ENCODE data around the gene SHLD1.
"Not testable (repeated sequence)": the region's sequence is repeated elsewhere in the genome, so short reads cannot be mapped to it uniquely, and the experiment has no call there.

Gene SHLD1

GRCh38 chr20:5735845-5736510 is 14.2 kb upstream of the SHLD1 start:
- no peak for DNase-seq (ENCODE audit: low read depth)

DNA sequence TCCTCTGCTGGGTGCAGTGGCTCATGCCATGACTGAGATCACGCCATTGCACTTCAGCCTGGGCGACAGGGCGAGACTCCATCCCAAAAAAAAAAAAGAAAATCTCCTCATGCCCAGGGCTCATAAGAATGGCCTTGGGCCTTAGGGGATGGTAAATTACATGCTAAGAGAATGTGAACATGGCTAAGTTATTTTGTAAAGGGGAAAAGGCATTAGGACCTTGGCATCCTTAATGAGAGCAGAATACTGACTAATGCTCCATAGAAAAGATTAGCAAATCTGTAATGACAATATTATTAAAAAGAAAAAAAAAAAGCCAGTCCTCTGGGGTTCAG is 12.6 kb upstream of the SHLD1 start:
- no peak for DNase-seq (ENCODE audit: low read depth)

DNA sequence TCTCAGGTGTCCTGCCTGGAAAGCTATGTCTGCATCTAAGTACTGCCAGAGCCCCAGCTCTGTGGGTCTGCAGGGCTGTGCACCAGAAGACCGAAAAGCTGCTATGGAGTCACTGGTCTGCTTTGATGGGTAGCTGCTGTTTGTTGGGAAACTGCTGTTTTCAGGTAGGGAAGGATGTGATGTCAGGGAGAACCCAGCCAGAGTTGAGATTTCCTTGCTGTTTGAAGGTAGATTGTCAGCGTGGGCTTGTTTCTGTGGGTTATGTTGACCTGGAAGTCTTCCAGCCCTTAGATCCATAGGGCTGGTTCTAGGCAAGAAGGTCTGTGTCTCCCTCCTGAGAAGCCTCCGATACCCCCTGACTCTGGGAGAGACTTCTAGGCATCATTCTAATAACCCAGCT is 12.2 kb upstream of the SHLD1 start:
- no peak for DNase-seq (ENCODE audit: low read depth)

- DNase-seq (ENCODE audit: low read depth), result not testable (repeated sequence)
Measured at GRCh38 chr20:5740643-5741042, 9.6 kb upstream of the SHLD1 start.

DNA sequence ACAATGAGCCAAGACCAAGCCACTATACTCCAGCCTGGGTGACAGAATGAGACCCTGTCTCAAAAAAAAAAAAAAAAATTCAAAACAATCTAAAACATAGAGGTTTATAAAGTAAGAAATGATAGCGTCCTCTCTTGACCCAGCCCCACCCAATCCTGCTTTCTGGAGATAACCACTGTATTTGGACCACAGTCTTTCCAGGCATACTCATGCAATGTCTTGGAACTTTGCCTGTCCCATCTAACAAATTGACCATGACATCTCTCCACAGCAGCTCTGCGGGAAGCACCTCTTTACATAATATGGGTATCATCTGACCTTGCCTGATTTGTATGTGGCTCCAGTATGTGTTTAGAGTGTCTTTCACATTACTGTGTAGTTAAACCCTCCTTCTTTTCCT is 9.1 kb upstream of the SHLD1 start:
- DNase-seq (ENCODE audit: low read depth), result no peak

DNA sequence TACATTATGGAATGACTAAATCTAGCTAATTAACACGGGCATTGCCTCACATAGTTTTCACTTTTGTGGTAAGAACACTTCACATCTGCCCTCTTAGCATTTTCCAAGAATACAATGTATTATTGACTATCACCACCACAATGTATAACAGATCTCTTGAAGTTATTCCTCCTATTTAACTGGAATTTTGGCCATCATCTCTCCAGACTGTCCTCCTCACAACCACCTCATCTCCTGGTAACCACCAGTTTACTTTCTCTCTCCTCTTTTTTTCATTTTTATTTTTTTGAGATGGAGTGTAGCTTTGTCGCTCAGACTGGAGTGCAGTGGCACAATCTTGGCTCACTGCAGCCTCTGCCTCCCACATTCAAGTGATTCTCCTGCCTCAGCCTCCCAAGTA is 8.2 kb upstream of the SHLD1 start:
- DNase-seq (ENCODE audit: low read depth), result no peak

DNA sequence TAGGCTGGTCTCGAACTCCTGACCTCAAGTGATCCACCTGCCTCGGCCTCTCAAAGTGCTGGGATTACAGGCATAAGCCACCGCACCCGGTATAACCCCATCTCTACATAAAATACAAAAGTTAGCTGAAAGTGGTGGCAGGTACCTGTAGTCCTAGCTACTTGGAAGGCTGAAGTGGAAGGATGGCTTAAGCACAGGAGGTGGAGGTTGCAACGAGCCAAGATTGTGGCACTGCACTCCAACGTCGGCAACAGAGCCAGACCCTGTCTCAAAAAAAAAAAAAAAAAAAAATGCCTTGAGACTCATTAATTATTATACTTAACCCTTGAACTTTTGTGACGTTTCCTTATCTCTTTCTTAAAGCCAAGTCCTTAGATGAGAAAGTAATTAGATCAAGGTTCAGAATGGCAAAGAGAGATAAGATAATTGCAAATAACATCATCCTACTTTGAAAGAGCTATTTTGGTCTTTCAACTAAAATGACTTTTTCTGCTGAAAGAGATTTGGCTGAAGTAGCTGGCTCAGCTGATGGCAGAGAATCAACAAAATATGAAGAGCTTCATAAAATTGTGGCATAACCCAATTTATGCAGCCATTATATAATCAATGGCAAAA is 4.7 kb upstream of the SHLD1 start:
- DNase-seq (ENCODE audit: low read depth), result no peak

DNA sequence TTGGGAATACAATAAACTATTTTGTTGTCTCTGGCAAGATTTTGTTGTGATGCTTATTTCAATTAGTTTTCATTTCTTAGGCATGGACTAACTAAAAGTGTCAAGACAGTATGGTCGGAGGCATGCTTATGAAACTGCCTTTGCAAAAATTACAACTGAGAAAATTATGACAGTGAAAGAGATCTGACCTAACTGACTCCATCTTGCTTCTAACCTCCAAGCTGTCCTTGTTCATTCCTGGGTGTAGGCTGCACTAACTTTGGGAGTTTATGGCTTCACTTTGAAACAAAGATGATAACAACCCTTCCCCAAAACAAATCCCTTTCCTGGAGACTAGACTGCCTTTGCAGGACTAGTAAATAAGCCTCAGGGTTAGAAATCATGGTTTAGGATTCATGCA is 4.1 kb upstream of the SHLD1 start:
- DNase-seq (ENCODE audit: low read depth), result no peak

DNA sequence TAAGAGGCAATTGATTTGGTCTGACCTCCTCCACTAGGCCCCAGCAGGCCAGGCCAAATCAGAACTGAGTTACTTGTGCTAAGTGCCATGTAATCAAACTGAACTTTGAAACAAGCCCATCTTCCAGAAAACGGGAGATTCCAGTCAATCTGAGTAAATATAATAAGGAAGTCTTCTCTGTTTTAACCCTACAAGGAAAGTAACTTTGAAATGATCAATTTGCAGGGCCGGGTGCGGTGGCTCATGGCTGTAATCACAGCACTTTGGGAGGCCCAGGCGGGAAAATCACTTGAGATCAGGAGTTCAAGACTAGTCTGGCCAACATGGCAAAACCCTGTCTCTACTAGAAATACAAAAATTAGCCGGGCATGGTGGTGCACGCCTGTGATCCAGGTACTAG is 2.0 kb upstream of the SHLD1 start:
- DNase-seq (ENCODE audit: low read depth), result no peak

- not testable (repeated sequence) for DNase-seq (ENCODE audit: low read depth)
Measured at GRCh38 chr20:5749512-5749951, 669 bp upstream of the SHLD1 start.

DNA sequence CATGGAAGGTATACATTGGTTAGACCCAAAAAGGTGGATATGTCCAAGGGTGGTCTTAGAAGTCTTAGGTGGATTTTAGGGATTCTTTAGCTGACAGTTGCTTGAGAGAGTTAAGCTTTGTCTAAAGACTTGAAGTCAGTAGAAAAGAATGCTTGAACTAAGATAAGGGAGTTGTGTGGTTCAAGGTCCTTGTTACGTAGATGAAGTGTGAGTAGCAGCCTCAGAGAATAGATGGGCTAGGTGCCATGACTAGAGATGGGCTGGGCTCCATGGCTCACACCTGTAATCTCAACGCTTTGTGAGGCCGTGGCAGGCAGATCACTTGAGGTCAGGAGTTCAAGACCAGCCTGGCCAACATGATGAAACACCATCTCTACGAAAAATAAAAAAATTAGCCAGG is 1.7 kb downstream of the SHLD1 start:
- no peak for DNase-seq (ENCODE audit: low read depth)

GRCh38 chr20:5753814-5754213 is 3.6 kb downstream of the SHLD1 start:
- DNase-seq (ENCODE audit: low read depth), result no peak

DNA sequence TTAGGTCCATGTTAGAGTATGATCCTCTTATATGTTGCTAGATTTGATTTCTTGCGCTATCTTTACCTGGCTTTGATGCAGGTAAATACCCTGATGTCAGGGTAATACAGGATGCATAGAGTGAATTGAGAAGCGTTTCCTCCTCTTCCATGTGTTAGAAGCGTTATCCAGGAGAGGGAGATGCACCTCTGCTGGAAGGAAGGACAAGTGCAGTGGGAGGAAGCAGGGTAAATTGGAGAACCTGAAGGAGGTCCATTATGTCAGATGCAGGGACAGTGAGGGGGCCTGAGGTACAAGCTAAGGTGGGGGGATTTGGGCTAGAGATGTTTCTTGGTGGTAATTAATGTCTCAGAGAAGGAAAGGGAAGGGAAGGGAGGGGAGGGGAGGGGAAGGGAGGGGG is 7.7 kb downstream of the SHLD1 start:
- no peak for DNase-seq (ENCODE audit: low read depth)

DNA sequence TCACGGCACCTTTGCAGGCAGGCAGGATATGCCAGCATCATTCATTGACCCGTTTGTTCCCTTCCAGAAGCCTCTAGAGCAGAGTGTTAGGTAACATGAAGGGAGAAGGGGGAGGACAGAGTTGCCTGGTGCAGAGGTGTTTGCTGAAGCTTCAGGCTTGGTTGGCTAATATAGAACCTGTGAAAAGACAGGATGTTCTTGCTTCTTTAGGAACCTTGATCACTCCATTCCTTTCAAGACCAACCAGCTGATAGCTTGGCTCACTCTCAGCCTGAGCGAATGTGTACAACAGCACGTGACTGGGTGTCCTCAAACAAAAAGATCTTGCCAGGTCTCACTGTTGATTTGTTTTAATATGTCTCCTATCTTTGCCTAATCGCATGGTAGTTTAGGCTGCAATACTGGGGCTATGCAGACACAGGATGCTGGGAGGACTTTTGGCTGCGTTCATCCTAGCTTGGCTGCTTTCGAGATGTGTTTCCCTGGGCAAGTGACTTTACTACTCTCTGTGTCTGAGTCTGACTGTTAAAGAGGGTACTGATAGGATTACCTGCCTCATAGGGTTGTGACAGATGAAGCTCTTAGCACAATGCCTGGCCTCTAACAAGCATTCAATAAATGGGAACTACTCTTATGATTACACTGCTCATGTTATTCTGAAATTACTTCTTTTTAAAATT is 16.0 kb downstream of the SHLD1 start:
- DNase-seq (ENCODE audit: low read depth), result no peak

DNA sequence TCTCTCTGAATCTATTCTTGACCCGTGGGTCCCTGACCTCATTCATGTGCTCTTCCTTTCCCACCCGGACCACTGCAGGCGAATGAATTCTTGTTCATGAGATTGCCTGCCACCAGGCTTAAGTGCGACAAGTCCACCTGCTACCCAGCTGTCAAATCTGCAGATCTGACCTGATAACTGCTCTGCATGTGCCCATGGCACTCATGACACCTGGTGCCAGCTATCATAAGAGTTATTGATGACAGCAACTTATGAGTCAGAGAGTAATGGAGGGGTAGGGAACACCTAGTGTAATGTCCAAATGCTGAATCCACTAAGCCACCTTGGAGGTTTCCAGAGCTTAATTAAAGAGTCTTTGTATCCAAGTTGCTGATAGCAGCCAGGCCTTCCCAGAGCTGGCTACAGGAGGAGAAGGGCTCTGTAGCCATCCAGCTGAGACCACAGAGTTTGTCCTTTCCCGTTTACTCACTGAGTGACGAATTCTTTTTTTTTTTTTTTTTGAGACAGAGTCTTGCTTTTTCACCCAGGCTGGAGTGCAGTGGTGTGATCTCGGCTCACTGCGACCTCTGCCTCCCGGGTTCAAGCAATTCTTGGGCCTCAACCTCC is 17.4 kb downstream of the SHLD1 start:
- DNase-seq (ENCODE audit: low read depth), result no peak

DNA sequence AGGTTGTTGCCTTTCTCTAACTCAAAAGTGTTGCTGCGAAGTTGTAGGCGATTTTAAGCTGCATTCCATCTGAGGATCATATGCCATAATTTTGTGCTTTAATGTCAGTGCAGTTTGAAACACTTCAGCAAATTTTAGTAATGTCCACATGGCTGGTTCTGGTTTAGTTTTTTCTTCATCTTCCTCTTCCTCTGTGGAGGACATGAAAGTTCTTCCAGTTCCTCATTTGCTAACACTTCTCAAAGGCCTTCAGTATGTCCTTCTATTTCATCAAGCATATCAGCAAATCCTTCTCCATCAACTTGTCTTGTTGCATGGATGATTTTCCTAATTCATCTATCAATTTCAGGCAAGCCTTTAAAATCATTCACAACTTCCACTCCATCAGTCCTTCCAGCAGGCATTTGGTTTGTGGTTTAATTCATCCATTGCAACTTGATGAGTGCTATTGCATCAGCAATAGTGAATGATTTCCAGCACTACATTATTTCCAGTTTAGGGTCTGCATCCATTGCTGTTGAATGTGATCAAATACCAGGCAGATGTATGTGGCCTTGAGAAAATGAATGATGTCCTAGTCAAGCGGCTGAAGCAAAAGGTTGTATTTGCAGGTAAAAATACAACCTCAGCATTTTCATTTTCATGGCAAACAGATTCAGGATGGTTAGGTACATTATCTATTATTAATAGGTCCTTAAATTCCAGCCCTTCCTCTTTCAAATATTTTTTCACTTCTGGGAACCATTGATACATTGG is 20.2 kb downstream of the SHLD1 start:
- DNase-seq (ENCODE audit: low read depth), result no peak

DNA sequence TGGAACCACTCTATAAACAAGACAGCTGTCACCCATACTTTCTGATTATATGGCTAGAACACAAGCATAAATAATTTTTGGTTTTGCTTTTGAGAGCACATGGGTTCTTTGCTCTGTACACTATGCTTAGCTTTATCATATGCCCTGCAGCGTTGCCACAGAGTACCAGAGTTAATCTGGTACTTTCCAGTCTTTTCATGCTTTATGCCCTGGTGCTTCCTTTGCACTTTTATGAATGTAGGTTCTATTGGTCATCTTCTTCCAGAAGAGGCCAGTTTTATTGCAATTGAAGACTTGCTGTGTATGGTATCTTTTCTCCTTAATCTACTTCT is 20.8 kb downstream of the SHLD1 start:
- DNase-seq (ENCODE audit: low read depth), result no peak

- DNase-seq (ENCODE audit: low read depth), result no peak
Measured at GRCh38 chr20:5772704-5773103, 22.5 kb downstream of the SHLD1 start.

- DNase-seq (ENCODE audit: low read depth), result no peak
Measured at GRCh38 chr20:5773589-5773988, 23.4 kb downstream of the SHLD1 start.

DNA sequence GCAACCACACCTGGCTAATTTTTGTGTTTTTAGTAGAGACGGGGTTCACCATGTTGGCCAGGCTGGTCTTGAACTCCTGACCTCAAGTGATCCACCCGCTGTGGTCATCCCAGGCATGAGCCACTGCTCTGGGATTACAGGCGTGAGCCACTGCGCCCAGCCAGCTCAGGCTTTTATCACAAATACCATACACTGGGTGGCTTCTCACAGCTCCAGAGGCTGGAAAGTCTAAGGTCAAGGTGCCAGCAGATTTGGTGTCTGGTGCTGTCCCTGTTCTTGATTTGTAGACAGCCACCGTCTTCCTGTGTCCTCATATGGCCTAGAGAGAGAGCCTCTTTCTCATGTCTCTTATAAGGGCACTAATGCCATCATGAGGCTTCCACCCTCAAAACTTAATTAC is 25.9 kb downstream of the SHLD1 start:
- no peak for DNase-seq (ENCODE audit: low read depth)

DNA sequence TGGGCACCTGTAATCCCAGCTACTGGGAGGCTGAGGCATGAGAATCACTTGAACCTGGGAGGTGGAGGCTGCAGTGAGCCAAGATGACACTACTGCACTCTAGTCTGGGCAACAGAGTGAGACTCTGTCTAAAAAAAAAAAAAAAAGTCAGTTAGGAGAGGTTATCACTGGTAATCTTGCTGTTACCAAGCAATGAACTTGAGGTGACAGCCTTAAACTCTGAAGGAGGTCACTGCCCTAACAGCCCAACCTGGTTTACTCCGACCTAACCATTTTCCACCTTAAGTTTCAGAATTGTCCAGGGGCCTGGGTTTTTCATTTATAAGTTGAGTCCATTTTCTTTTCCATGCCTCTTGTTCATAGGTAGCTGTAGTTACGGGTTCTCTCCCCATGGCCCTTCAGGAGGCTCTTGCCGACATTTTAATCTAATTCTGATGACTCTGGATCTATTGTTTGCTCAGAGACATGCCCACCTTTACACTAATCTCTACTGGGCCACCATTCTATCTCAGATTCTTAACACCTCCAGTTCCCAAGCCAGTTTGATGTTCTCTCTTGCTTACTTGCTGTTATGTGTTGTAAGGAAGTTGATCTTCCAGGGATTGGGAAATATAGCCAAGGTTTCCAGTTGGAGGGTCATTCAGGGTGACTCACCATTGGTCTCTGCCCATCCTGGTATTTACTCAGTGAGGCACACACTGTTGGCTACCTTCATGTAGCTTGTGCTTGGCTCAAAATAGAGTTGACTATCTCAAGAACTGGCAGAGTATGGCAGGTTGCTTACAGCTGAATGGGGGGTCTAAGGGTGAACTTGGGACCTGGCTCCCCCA is 29.1 kb downstream of the SHLD1 start:
- DNase-seq (ENCODE audit: low read depth), result no peak

- DNase-seq (ENCODE audit: low read depth), result no peak
Measured at GRCh38 chr20:5780846-5781217, 30.6 kb downstream of the SHLD1 start.

All from activated T-cell treated with anti-CD3 and anti-CD28 coated beads for 1 hour (primary cell).